H1 (cell line): ENCODE measurements around the gene RIT2. TPM values are rescaled to one million over a fixed set of nuclear protein-coding genes. Genes with fewer than 3 reads are reported as not detected.

Experiments
- CTCF ChIA-PET: fragments of 300-600 bp; sonication (Branson Sonifier 250); formaldehyde crosslinking; loops from one replicate; lab custom pipeline; 2021; ENCODE audit not compliant: partially characterized antibody; lab: Charles Lee
- POLR2A ChIA-PET: fragments of 300-600 bp; sonication (Branson Sonifier 250); formaldehyde crosslinking; loops from one replicate; lab custom pipeline; 2021; ENCODE audit warnings: inconsistent platforms; ENCODE audit not compliant: partially characterized antibody; lab: Charles Lee
- DNase-seq, 2 experiments: peaks; one replicate each; pipeline versions ENCODE4 v3.0.0 to v3.0.0-alpha.2; 2010 to 2022; ENCODE audit warnings: low spot score in 2 of 2, low read depth in 1 of 2, mixed read lengths in 1 of 2
- FAIRE-seq: peaks from 2 replicates; lab custom pipeline; 2011; peaks lifted over from hg19 to GRCh38; lab: Jason Lieb, UNC
- H2AFZ ChIP-seq: 2 replicates; pipeline ENCODE4 v1.8.1; 2012; ENCODE audit warnings: low read length, inconsistent platforms
- H2AK5ac ChIP-seq: 2 replicates; pipeline ENCODE4 v1.6.1; 2013; ENCODE audit warnings: low read depth, low read length
- H2BK120ac ChIP-seq: replicated peaks from 2 replicates; pipeline ENCODE3; 2013; ENCODE audit warnings: low read depth, low read length, inconsistent platforms
- H2BK12ac ChIP-seq: 2 replicates; pipeline ENCODE4 v1.6.1; 2013; ENCODE audit warnings: low read depth, low read length
- H2BK15ac ChIP-seq: 2 replicates; pipeline ENCODE4 v1.6.1; 2013; ENCODE audit warnings: low read length
- H2BK20ac ChIP-seq: 2 replicates; pipeline ENCODE4 v1.6.1; 2013; ENCODE audit warnings: low read length
- H2BK5ac ChIP-seq: 2 replicates; pipeline ENCODE4 v1.6.1; 2013; ENCODE audit warnings: low read depth, low read length
- H3K14ac ChIP-seq: 2 replicates; pipeline ENCODE4 v1.6.1; 2013; ENCODE audit warnings: inconsistent platforms; ENCODE audit not compliant: insufficient read length
- H3K18ac ChIP-seq: 2 replicates; pipeline ENCODE4 v1.6.1; 2013; ENCODE audit warnings: low read length; ENCODE audit errors: extremely low read depth
- H3K23ac ChIP-seq: 2 replicates; pipeline ENCODE4 v1.6.1; 2013; ENCODE audit warnings: inconsistent platforms; ENCODE audit not compliant: insufficient read length
- H3K23me2 ChIP-seq: 2 replicates; pipeline ENCODE4 v1.6.1; 2013; ENCODE audit warnings: low read depth, low read length
- H3K27ac ChIP-seq: 2 replicates; pipeline ENCODE4 v1.6.1; 2011; ENCODE audit warnings: low read depth, low read length, inconsistent platforms
- H3K27me3 ChIP-seq, 4 experiments: replicated peaks in 1 of 4; 1 replicate in 1 of 4; 2 replicates in 3 of 4; pipeline versions ENCODE4 v1.6.1 to v1.8.1; 2011 to 2013; ENCODE audit warnings: low read length in 3 of 4, mild to moderate bottlenecking in 3 of 4, inconsistent platforms in 2 of 4, mixed read lengths in 2 of 4, moderate library complexity in 1 of 4; ENCODE audit not compliant: control insufficient read depth in 3 of 4, insufficient read depth in 3 of 4; ENCODE audit errors: extremely low read depth in 1 of 4
- H3K36me3 ChIP-seq, 4 experiments: 2 replicates each; pipeline versions ENCODE4 v1.6.1 to v1.8.1; 2011 to 2013; ENCODE audit warnings: mild to moderate bottlenecking in 4 of 4, low read length in 3 of 4, moderate library complexity in 2 of 4, control low read depth in 1 of 4, inconsistent platforms in 1 of 4; ENCODE audit not compliant: insufficient read depth in 4 of 4, control insufficient read depth in 2 of 4
- H3K4ac ChIP-seq: replicated peaks from 2 replicates; pipeline ENCODE3; 2013; ENCODE audit warnings: low read length, low read depth, mixed read lengths, inconsistent platforms; ENCODE audit not compliant: insufficient read length
- H3K4me1 ChIP-seq, 4 experiments: replicated peaks in 1 of 4; 1 replicate in 1 of 4; 2 replicates in 3 of 4; pipeline versions ENCODE4 v1.6.1 to v1.8.1; 2011 to 2013; ENCODE audit warnings: low read length in 3 of 4, inconsistent platforms in 2 of 4, mixed read lengths in 1 of 4; ENCODE audit not compliant: insufficient read depth in 4 of 4, control insufficient read depth in 3 of 4
- H3K4me2 ChIP-seq, 2 experiments: 2 replicates each; pipeline versions ENCODE4 v1.6.1 to v1.8.1; 2011 to 2013; ENCODE audit warnings: low read depth in 2 of 2, low read length in 2 of 2, control low read depth in 1 of 2, inconsistent platforms in 1 of 2, mild to moderate bottlenecking in 1 of 2; ENCODE audit not compliant: insufficient read depth in 1 of 2
- H3K4me3 ChIP-seq, 4 experiments: fragments of 200-600, 300-600 bp in 1 of 4; sonication (generic), shearing (Covaris generic), sonication (Bioruptor Twin) in 1 of 4; 2 replicates each; pipeline versions ENCODE4 v1.5.1 to v1.8.1; 2011 to 2016; ENCODE audit warnings: low read length in 4 of 4, low read depth in 3 of 4, control low read depth in 2 of 4, inconsistent platforms in 2 of 4, mild to moderate bottlenecking in 2 of 4, mixed read lengths in 1 of 4, moderate library complexity in 1 of 4; ENCODE audit not compliant: insufficient read depth in 2 of 4; ENCODE audit errors: extremely low read depth in 1 of 4
- H3K56ac ChIP-seq: replicated peaks from 2 replicates; pipeline ENCODE3; 2013; ENCODE audit warnings: low read depth, mild to moderate bottlenecking, mixed read lengths, low read length, inconsistent platforms; ENCODE audit not compliant: insufficient read length
- H3K79me1 ChIP-seq: 2 replicates; pipeline ENCODE4 v1.6.1; 2013; ENCODE audit warnings: low read depth, low read length, control low read depth
- H3K79me2 ChIP-seq, 2 experiments: 2 replicates each; pipeline versions ENCODE4 v1.6.1 to v1.8.1; 2012 to 2013; ENCODE audit warnings: low read length in 2 of 2, mild to moderate bottlenecking in 2 of 2, inconsistent platforms in 1 of 2; ENCODE audit not compliant: insufficient read depth in 2 of 2, control insufficient read depth in 1 of 2
- H3K9ac ChIP-seq, 4 experiments: replicated peaks in 1 of 4; 1 replicate in 1 of 4; 2 replicates in 3 of 4; pipeline versions ENCODE4 v1.6.1 to v1.8.1; 2011 to 2013; ENCODE audit warnings: low read depth in 3 of 4, low read length in 3 of 4, control low read depth in 2 of 4, mild to moderate bottlenecking in 2 of 4, moderate library complexity in 2 of 4, inconsistent platforms in 1 of 4; ENCODE audit errors: extremely low read depth in 1 of 4
- H3K9me3 ChIP-seq, 2 experiments: 2 replicates each; pipeline versions ENCODE4 v1.6.1 to v1.8.1; 2012 to 2013; ENCODE audit warnings: mild to moderate bottlenecking in 2 of 2, moderate library complexity in 2 of 2, control low read depth in 1 of 2, inconsistent platforms in 1 of 2, low read depth in 1 of 2, low read length in 1 of 2, mixed read lengths in 1 of 2; ENCODE audit not compliant: insufficient read depth in 2 of 2
- H4K20me1 ChIP-seq, 2 experiments: replicated peaks in 1 of 2; 2 replicates each; pipeline versions ENCODE3 to v1.8.1; 2011 to 2013; ENCODE audit warnings: inconsistent platforms in 2 of 2, low read length in 2 of 2, mild to moderate bottlenecking in 1 of 2; ENCODE audit not compliant: insufficient read depth in 2 of 2, control insufficient read depth in 1 of 2
- H4K5ac ChIP-seq: 2 replicates; pipeline ENCODE4 v1.6.1; 2013; ENCODE audit warnings: low read length, low read depth, mixed read lengths, inconsistent platforms; ENCODE audit not compliant: insufficient read length
- H4K8ac ChIP-seq: 2 replicates; pipeline ENCODE4 v1.8.0; 2013; ENCODE audit warnings: mild to moderate bottlenecking, moderate library complexity, low read length, inconsistent platforms; ENCODE audit not compliant: insufficient read depth; ENCODE audit errors: extremely low read depth
- H4K91ac ChIP-seq: replicated peaks from 2 replicates; pipeline ENCODE3; 2013; ENCODE audit warnings: low read length, mixed read lengths, inconsistent platforms; ENCODE audit not compliant: insufficient read length
- BCL11A ChIP-seq, 2 experiments: IDR thresholded peaks; one replicate each; pipeline ENCODE4 v1.6.1; 2011; ENCODE audit warnings: low read depth in 2 of 2, low read length in 2 of 2, mild to moderate bottlenecking in 2 of 2
- BRCA1 ChIP-seq: IDR thresholded peaks from 2 replicates; pipeline ENCODE4 v1.6.1; 2012; ENCODE audit warnings: low read depth, low read length, improper control_type of control experiment
- CHD1 ChIP-seq: IDR thresholded peaks from 2 replicates; pipeline ENCODE4 v1.6.1; 2012; ENCODE audit warnings: low read depth, low read length, improper control_type of control experiment
- CREB1 ChIP-seq: IDR thresholded peaks from 2 replicates; pipeline ENCODE4 v1.6.1; 2012; ENCODE audit warnings: inconsistent platforms
- EZH2 ChIP-seq: fragments of 200-600 bp; sonication (generic); IDR thresholded peaks from 2 replicates; pipeline ENCODE4 v1.7.1; 2012; ENCODE audit warnings: low read depth, mild to moderate bottlenecking, moderate library complexity, low read length, inconsistent platforms; ENCODE audit not compliant: severe bottlenecking
- RBBP5 ChIP-seq: IDR thresholded peaks from 2 replicates; pipeline ENCODE4 v1.7.1; 2012; ENCODE audit warnings: low read depth, mild to moderate bottlenecking, inconsistent platforms, low read length, moderate library complexity, borderline replicate concordance
- RNF2 ChIP-seq: fragments of 200-900, 300-1000 bp; sonication (generic); IDR thresholded peaks from 2 replicates; pipeline ENCODE4 v1.7.1; 2016; ENCODE audit warnings: borderline replicate concordance, low read depth, mild to moderate bottlenecking, antibody characterized with exemption, low read length; ENCODE audit not compliant: poor library complexity, severe bottlenecking; ENCODE audit errors: missing control alignments
- SIRT6 ChIP-seq: IDR thresholded peaks from one replicate; pipeline ENCODE4 v1.7.1; 2012; ENCODE audit warnings: low read length, inconsistent platforms
- SRF ChIP-seq: IDR thresholded peaks from 2 replicates; pipeline ENCODE4 v1.6.1; 2011; ENCODE audit warnings: mild to moderate bottlenecking, low read depth, low read length, moderate library complexity
- WGBS, 2 experiments: shearing (Covaris generic) in 1 of 2; methylation state at CpG; one replicate each; pipeline versions ENCODE4 v1.1.6 to v1.1.7; 2013 to 2015; ENCODE audit warnings: low lambda C conversion rate in 2 of 2, mixed read lengths in 2 of 2, inconsistent platforms in 1 of 2, low coverage in 1 of 2, missing lambda C conversion rate in 1 of 2; ENCODE audit not compliant: insufficient replicate concordance in 2 of 2, insufficient coverage in 1 of 2, insufficient read length in 1 of 2; ENCODE audit errors: extremely low coverage in 1 of 2, missing lambda C conversion rate in 1 of 2; 5-methylcytosine and 5-hydroxymethylcytosine counted together
- polyA plus RNA-seq, 7 experiments: library from polyadenylated mRNA; depleted of rRNA in 3 of 7; stranded (reverse) in 5 of 7; unstranded in 2 of 7; fragments of >200 nt in 5 of 7; fragments of 200-250 nt in 2 of 7; gene quantifications; 1 replicate in 5 of 7; 2 replicates in 1 of 7; 4 replicates in 1 of 7; pipeline versions ENCODE4 v1.2.1 to v1.2.3, GENCODE V29; 2011 to 2013; ENCODE audit warnings: missing spikeins in 2 of 7, mixed read lengths in 2 of 7
- total RNA-seq: library from RNA; stranded (reverse); fragmentation: NEBNext Ultra II Directional; extraction: Animal tissue kit (Norgen Biotek cat#: 25700); gene quantifications from 2 replicates; pipeline ENCODE4 v1.2.1, GENCODE V29; 2021
- TF ChIP-seq, protein P1 (sequence below): IDR thresholded peaks from 2 replicates; pipeline ENCODE4 v1.6.1; 2012; ENCODE audit warnings: low read length, inconsistent platforms

The RIT2 gene
- total and polyA plus RNA-seq, 2 of the 8 experiments (the other 6 are each of a cell fraction or from before 2014, with no cell fraction given), result 0.67 to 3.2 TPM

DNA sequence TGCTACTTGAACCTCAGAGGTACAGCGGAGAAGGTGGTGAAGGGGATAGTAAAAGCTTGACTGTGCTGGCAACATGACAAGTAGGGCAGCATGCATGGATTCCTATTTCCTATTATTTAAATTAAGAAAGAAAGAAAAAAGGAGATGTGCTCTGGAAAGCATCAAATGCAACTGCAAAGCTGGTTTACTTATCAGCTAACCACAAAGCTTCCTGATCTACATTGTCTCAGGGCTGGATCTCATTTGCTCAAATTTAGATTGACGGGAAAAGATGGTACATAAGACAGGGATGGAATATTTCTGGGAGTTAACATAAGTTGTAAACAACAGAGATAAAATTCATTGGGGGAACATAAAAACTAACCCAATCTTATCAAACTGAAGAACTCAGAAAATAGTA, 178.0 kb downstream of the RIT2 start:
- H2BK20ac ChIP-seq, result no peak overlapping the region
- no peak overlapping the region for H3K9ac ChIP-seq
- H3K4me3 ChIP-seq, result no peak overlapping the region
- no peak overlapping the region for H2BK12ac ChIP-seq
- DNase-seq, result no peak
- no peak overlapping the region for H3K56ac ChIP-seq
- H3K27ac ChIP-seq, result no peak overlapping the region
- no peaks in the 10 kb centered on the region for H3K9me3 ChIP-seq
- no peaks in the 10 kb centered on the region for H3K23me2 ChIP-seq
- H3K79me1 ChIP-seq, result no peaks in the 10 kb centered on the region
- no peak overlapping the region for H3K18ac ChIP-seq
- no peak overlapping the region for H3K4ac ChIP-seq
- no peak overlapping the region for H4K5ac ChIP-seq
- H3K14ac ChIP-seq, result no peak overlapping the region
- no peaks in the 10 kb centered on the region for H3K79me2 ChIP-seq
- no peak overlapping the region for H2AK5ac ChIP-seq
- 96% methylated on average over 2 of the region's 2 CpGs; no CpG with 5 or more reads in 1 of the 2 experiments for whole genome bisulfite sequencing, 2 experiments
- H2BK15ac ChIP-seq, result no peak overlapping the region
- no peak overlapping the region for H2BK120ac ChIP-seq
- H3K36me3 ChIP-seq, result no peaks in the 10 kb centered on the region
- no peak for FAIRE-seq
- peaks cover 0 to 3% (median 0%) of the 10 kb centered on the region in 4 experiments; a peak in 2 of 7 replicates for H3K4me1 ChIP-seq
- H3K4me2 ChIP-seq, result no peak overlapping the region
- no peak overlapping the region for H3K23ac ChIP-seq
- no peak overlapping the region for H4K91ac ChIP-seq
- no peaks in the 10 kb centered on the region for H4K20me1 ChIP-seq
- H2BK5ac ChIP-seq, result no peak overlapping the region
- H3K27me3 ChIP-seq, result no peaks in the 10 kb centered on the region
- H4K8ac ChIP-seq, result no peak overlapping the region
- ChIA-PET POLR2A (no interaction called here), CTCF (interaction anchor here (1.4 kb wide), 1 partner anchor 13 kb away, joined by 3 read pairs; no protein-coding TSS in a partner anchor)
- H2AFZ ChIP-seq, result no peak overlapping the region
- TF ChIP-seq CREB1 (no peak), BRCA1 (no peak), SRF (no peak), SIRT6 (no peak), BCL11A (IDR thresholded peaks at IDR 0.05; ENCODE audit: low read depth in 2 of 2, low read length in 2 of 2) (no peak), RBBP5 (no peak), RNF2 (no peak), CHD1 (no peak), EZH2 (no peak)
- TF ChIP-seq, protein P1, sequence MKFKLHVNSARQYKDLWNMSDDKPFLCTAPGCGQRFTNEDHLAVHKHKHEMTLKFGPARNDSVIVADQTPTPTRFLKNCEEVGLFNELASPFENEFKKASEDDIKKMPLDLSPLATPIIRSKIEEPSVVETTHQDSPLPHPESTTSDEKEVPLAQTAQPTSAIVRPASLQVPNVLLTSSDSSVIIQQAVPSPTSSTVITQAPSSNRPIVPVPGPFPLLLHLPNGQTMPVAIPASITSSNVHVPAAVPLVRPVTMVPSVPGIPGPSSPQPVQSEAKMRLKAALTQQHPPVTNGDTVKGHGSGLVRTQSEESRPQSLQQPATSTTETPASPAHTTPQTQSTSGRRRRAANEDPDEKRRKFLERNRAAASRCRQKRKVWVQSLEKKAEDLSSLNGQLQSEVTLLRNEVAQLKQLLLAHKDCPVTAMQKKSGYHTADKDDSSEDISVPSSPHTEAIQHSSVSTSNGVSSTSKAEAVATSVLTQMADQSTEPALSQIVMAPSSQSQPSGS, result no peak
